GM21528 (cell line): ENCODE measurements around the gene SPPL2A.
"Not testable (repeated sequence)": the region's sequence is repeated elsewhere in the genome, so short reads cannot be mapped to it uniquely, and the experiment has no call there.

ENCODE experiments used
- ATAC-seq: cut with Tn5 transposase; IDR thresholded peaks from one replicate; pipeline ENCODE4 v1.9.1; 2021; ENCODE audit warnings: mild to moderate bottlenecking, moderate library complexity; ENCODE audit not compliant: unreplicated experiment, low FRiP score

SPPL2A gene

GRCh38 chr15:50765195-50765967 is at the start of gene SPPL2A:
Gene SPPL2A (minus strand): TSS chr15:50765706. CDS start chr15:50765533, 173 bp downstream.
- ATAC-seq, result peak; percentile 89

- ATAC-seq, result no peak
These were observed 49.1 kb upstream of the SPPL2A start for GRCh38 chr15:50814634-50815033.

GRCh38 chr15:50813865-50814264 is 48.4 kb upstream of the SPPL2A start:
- ATAC-seq, result no peak

- ATAC-seq, result no peak
These were observed 47.6 kb upstream of the SPPL2A start for GRCh38 chr15:50813089-50813488.

- ATAC-seq, result not testable (repeated sequence)
These were observed 46.6 kb upstream of the SPPL2A start for GRCh38 chr15:50812181-50812506.

- not testable (repeated sequence) for ATAC-seq
These were observed 46.1 kb upstream of the SPPL2A start for GRCh38 chr15:50811461-50812180.

- ATAC-seq, result no peak
These were observed 44.6 kb upstream of the SPPL2A start for GRCh38 chr15:50810128-50810527.

GRCh38 chr15:50808728-50809127 is 43.2 kb upstream of the SPPL2A start:
- no peak for ATAC-seq

GRCh38 chr15:50803479-50804180 is 38.1 kb upstream of the SPPL2A start:
- ATAC-seq, result no peak

- ATAC-seq, result no peak
These were observed 35.2 kb upstream of the SPPL2A start for GRCh38 chr15:50800715-50801114.

- no peak for ATAC-seq
These were observed 33.2 kb upstream of the SPPL2A start for GRCh38 chr15:50798684-50799083.

GRCh38 chr15:50797926-50798325 is 32.4 kb upstream of the SPPL2A start:
- no peak for ATAC-seq

GRCh38 chr15:50791486-50791885 is 26.0 kb upstream of the SPPL2A start:
- no peak for ATAC-seq

GRCh38 chr15:50790778-50791453 is 25.4 kb upstream of the SPPL2A start:
- ATAC-seq, result no peak

- ATAC-seq, result no peak
These were observed 21.4 kb upstream of the SPPL2A start for GRCh38 chr15:50786871-50787270.

GRCh38 chr15:50786438-50786837 is 20.9 kb upstream of the SPPL2A start:
- ATAC-seq, result no peak

GRCh38 chr15:50783895-50784294 is 18.4 kb upstream of the SPPL2A start:
- no peak for ATAC-seq

GRCh38 chr15:50783411-50783810 is 17.9 kb upstream of the SPPL2A start:
- no peak for ATAC-seq

GRCh38 chr15:50778086-50778485 is 12.6 kb upstream of the SPPL2A start:
- no peak for ATAC-seq

- no peak for ATAC-seq
These were observed 11.5 kb upstream of the SPPL2A start for GRCh38 chr15:50777042-50777441.

GRCh38 chr15:50774450-50774849 is 8.9 kb upstream of the SPPL2A start:
- no peak for ATAC-seq
